HT-29 (cell line): ENCODE measurements around the gene CACFD1. TPM values are rescaled to one million over a fixed set of nuclear protein-coding genes. Genes with fewer than 3 reads are reported as not detected.

Experiments
- DNase-seq: peaks from one replicate; pipeline ENCODE4 v3.0.0-alpha.2; 2015; ENCODE audit warnings: low spot score
- total RNA-seq: library from RNA; depleted of rRNA; stranded (reverse); fragments of >200 nt; shearing (Covaris generic); gene quantifications from 2 replicates; pipeline ENCODE4 v1.2.3, GENCODE V29; 2014

CACFD1 gene
- total RNA-seq, 1 experiment from 2014 or later = 59.5 TPM

GRCh38 chr9:133496861-133497842 is 37.4 kb downstream of the CACFD1 start:
- no peak for DNase-seq

GRCh38 chr9:133499132-133499891 is 39.5 kb downstream of the CACFD1 start:
- no peak for DNase-seq

GRCh38 chr9:133499892-133500270 is 40.1 kb downstream of the CACFD1 start:
- DNase-seq = no peak

DNA sequence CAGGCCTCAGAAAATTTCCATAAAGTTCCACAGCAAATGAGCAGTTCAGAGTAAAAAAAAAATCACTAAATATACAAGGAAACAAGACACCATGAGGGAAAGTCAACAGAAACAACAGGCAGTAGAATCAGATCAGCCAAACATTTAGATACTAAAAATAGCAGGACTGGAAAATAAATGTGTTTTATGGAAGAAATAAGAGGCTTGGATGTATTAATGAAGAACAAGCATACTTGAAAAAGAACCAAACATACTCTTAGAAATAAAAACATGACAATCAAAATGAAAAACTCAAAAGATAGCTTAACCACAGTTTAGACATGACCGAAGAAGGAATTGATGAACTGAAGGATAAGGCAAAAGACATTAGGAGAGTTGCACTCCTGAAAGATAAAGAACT is 42.3 kb downstream of the CACFD1 start:
- no peak for DNase-seq

DNA sequence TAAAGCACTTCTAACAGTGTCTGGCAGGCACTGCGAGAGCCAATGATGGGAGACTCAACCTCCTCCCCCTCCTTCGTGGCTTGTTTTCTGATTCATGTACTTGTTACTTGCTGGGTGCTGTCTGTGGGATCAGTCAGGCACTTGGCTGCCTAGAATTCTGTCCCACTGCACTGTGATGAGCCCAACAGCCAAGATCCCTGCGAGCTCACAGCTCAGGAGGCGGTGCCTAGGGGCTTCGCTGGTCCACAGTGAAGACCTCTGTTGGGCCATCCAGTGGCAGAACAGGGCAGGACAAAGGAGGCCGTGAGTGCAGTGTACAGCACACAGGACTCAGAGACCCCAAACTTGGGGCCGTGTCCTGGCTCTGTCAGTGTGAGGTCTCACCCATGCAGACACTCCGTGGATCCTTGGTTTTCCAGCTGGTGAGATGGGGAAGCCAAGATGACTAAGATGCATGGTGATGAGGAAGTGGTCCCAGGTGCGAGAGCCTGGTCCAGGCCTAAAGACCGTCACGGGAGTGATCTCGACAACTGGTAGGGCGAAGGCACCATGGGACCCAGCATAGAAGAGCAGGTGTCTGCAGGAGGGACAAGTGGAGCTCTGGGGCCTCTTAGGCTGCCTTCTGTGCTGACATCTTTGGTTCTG is 45.5 kb downstream of the CACFD1 start:
- no peak for DNase-seq

DNA sequence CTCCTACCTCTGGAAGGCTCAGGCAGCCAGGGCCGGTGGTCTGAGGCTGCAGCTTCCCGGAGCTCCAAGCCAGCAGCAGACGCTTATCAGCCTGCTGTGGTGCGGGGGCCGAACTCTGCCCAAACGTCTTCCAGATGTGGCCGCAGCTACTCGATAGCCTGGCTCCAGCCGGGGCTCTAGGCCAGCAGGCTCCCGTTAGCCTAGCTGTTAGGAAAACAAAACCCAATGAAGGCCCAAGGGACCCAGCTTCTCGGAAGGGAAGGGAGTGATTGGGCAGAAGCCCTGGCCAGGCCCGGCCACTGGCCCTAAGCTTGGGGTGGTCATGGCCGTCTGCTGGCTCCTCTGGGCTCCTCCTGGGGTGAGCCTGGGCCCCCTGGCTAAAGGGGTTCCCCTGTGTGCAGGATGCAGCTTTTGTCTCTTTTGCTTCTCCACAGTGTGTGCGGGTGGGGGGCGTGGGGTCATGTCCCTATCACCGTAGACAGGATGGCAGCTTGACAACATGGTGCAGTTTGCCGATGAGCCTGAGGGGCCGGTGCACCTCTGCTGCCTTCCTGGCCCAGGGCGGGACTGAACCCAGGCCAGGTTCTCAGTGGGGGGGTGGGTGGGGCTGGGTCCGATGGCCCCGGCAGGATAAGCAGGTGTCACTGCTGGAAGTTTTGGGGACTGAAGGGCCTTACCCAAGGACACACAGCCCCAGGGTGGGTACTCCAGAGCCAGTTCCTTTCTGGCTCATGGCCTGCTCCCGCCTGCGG is 46.3 kb downstream of the CACFD1 start:
- DNase-seq = no peak

DNA sequence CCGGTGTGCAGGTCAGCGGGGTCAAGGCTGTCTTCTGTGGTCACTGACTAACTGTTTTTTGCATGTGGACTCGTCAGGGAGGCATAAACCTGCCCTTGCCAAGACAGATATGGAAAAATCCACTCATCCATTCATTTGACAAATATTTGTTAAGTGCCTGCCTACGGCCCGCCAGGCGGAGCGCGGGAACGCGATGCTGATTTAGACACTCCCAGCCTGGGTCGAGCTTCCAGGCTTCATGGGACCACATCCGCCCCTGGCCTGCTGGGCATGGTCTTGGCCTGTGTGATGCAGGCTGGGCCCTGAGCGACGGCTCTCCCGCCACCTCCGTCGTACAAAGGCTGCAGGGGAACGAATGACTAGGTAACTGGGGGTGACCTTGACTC is 46.9 kb downstream of the CACFD1 start:
- no peak for DNase-seq

DNA sequence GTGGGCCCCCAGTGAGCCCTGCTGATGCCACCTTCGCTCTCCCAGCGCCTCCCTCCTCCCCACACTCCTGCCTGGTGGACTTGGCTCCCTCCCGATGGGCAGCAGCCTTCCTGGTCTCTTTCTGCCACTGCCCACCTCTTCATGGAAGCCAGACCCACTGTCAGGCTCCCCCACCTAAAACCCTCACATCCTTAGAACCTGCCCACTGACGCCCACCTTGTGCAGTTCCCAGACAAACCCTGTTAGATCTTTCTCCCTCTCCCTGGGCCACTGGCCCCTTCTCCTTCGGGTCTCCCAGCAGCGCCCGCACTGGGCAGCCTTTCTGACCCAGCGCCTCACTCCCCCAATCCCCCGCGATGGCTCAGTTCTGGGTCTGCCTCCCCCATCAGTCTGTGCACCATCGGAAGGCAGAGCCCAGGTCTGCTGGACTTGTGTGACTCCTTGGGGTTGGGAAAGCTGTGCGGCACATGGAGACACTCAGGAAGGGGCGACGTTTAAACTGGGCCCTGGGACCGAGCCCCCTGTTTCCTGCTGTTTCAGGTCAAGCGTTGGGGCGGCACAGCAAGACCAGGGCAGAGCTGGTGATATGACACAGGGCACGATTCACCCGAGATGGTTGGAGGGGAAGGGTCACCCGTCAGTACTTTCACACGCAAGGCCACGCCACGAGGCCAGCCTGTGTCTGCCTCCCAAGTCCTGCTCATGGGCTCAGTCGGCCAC is 47.6 kb downstream of the CACFD1 start:
- DNase-seq = no peak

- DNase-seq = no peak
Observed at GRCh38 chr9:133508046-133508445, 48.3 kb downstream of the CACFD1 start.

DNA sequence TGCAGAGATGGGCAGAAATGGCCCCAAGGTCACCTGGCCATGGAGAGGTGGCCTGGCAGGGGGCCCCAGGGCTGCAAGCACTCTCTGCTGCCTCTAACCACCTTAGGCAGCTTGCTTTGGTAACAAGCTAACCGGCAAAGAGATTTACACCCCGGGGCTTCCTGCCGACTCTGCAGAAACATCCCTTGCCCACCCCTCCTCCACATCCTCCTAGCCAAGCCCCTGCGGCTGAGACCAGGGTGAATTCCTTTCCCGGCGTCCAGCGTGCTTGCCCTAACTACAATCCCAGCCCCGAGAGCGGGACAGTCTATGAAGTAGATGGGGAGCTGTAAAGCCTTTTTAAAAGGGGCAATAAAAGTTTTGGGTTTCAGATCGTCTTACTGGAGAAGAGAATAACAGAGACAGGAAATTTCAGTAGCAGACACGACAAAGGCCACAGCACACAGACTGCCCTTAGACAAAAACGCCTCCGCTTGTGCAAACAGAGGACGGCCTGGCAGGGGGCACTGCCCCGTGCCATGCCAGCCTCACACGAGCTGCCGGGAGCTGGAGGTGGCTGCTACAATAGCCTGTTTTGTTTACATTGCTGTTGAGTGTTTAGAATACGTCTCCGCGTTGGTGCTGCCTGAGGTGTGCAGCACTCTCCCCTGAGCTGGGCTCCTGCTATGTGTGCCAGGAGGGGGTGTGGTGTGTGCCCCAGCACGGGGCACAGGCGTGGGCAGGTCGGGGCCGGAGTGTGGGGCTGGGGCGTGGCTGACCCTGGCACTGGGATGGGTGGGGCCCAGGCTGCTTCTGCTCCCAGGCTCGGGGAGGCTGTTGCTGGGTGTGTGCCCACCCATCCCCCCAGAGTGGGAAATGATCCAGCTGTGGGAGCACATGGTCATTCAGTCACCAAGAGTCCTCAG is 49.7 kb downstream of the CACFD1 start:
- no peak for DNase-seq

DNA sequence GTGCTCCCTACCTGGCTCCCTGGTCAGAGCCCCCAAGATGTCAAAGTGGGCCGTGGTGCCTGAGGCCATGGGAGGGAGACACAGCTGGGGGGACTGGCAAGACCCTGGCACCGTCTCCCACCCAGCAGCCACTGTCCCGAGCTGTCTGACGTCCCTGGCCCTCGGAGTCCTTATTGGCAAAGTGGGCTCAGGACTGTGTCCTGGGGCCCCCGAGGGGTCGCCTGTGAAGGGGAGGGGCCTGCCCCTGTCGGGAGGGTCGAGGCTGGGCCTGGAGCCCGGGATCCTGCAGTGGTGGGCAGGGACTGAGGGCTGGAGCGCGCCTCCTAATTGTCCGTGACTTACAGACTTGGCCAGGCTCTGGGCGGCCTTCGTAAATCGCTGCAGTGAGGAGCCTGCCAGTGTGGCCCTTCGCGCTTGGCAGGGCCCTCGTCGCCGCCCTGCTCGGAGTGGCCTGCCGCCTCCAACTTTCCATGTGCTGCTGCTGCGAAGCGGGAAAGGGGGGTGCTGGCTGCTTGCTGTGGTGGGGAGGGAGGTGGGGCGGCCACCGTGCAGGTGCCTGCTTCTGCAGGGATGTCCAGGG is 51.2 kb downstream of the CACFD1 start:
- DNase-seq = no peak

DNA sequence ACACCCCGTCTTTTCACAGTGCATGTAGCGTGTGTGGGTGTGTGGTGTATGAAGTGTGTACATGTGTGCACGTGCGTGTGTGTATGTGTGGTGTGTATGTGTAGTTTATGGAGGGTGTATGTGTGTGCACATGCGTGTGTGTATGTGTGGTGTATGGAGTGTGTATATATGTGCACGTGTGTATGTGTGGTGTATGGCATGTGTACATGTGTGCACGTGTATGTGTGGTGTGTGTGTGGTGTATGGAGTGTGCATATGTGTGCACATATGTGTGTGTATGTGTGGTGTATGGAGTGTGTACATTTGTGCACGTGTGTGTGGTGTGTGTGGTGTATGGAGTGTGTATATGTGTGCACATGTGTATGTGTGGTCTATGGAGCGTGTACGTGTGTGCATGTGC is 51.8 kb downstream of the CACFD1 start:
- no peak for DNase-seq

DNA sequence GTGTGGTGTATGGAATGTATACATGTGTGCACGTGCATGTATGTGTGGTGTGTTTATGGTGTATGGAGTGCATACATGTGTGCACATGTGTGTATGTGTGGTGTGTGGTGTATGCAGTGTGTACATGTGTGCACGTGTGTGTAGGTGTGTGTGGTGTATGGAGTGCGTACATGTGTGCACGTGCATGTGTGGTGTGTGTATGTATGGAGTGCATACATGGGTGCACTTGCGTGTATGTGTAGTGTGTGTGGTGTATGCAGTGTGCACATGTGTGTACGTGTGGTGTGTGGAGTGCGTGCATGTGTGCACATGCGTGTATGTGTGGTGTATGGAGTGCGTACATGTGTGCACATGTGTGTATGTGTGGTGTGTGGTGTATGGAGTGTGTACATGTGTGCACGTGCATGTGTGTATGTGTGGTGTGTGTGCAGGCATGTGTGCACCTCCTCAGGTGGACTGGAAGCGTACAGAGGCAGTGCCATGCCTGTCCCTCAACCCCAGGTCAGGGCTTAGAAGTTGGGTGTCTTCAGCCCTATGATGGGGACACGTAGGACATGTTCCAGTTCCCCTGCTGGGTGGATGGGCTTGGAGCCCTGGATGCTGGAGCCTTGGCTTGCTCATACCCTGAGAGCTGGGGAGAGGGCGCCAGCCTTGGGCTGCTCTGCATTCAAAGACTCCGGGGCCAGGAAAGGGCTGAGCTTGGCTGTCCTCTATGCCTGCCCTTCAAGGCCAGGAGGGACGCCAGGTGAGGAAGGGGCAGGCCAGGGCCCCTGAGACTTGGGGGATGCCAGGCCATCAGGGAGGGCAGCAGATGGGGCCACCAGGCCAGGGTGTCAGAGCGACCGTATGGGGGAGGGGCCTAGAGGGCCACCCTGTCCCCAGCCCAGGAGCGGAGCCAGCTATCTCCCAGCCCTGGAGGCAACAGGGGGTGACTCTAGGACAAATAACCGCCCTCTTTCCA is 52.8 kb downstream of the CACFD1 start:
- no peak for DNase-seq

GRCh38 chr9:133513214-133514100 is 53.7 kb downstream of the CACFD1 start:
- DNase-seq = no peak

DNA sequence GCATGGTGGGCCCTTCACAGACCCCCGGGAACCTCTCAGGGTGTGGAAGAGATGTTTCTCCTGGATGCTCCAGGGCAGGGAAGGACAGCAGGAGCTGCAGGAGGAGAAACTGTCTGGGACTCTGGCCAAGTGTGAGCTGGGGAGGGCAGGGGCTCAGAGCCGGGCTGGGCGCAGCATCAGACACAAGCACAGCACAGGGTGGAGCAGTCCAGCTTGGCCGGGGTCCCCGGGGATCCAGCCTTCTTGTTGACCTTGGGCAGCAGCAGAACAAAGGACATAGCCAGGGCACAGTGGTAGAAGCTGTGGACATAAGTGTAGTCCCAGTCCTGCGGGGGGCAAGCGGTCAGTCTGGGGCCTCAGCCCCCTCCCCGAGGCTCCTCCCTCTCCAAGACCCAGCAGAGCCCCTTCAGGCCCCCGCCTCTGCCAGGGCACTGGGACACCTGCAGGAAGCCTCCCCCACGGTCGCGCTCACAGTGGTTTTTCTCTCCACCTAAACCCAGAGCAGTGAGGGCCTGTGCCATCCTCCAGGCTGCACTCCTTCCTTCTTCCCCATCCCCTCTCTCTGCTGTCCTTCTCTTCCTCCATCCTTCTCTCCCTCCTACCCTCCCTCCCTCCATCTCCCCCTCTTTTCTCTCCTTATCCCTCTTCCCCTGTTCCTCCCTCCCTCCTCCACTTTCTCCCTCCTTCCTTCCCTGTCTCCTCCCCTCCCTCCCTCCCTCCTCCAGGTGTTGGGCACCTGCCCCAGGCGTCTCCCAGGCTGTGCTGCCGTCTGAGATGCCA is 54.9 kb downstream of the CACFD1 start:
- DNase-seq = no peak

DNA sequence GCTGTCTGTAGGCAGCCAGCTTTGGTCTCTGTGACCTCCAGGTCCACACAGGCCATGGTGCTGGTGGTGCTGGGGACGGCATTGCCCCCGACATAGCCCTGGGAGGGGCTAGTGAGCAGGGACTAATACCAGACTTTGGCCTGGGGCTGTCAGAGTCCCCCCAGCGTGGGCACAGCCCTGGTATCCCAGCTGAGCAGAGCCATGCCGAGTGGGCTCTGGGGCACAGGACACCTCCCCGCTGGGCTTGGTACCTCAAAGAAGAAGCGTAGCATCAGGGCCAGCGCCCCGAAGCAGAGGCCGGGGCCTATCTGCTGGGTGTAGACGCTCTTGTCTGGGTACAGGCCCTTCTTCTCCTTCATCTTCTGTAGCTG is 55.4 kb downstream of the CACFD1 start:
- no peak for DNase-seq
